ENCODE results near the gene GAS2L1.

The GAS2L1 gene

DNA sequence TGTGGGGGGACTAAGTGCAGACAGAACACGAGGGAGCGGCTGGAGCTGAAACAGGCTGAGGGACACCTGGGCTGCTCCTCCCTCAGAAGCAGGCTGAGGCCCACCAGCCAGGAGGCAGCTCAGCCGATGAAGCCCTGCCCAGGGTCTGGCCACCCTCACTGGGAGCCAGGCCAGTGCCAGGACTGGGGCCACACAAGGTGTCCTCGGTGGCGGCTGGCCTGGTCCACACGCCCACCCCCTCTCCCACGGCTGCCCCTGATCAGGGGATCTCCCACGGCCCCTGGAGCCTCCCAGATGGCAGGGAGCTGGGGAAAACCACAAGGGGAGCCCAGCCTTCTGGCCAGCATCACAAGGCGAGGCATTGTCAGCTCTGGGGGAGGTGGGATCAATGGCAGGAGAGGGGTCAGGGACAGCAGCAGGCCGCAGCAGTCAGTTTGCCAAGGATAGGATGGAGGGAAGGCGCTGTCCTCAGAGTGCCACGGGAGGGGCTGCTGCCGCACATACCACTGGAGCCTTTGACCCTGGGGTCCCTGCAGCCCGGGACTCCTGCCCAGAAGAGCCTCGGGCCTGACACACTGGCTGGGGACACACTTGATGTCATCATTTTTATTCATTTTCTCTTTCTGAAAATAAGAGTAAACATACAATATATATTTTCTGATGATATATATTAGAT lies 20.8 kb downstream of the GAS2L1 start:
- DNase-seq (ENCODE audit: low read depth in 2 of 2), result no peak

DNA sequence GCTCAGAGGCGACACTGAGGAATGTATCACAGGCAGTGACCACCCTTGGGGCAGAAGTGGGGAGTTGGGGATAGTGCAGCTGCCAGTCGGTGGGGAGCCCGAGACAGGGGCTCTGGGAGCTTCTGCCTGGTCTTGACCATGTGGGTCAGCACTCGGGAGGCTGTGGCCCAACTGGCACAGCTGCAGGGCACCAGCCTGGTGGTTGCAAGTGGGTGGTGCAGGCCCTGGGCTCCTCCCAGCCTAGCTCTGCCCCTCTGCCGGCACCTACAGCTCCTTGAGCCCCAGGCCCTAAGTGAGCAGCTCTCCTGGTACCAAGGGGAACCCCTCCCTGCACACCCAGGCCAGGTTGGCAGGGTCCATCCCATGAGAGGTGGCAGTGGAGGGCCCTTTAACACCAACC lies 21.6 kb downstream of the GAS2L1 start:
- DNase-seq (ENCODE audit: low read depth in 2 of 2), result no peak

DNA sequence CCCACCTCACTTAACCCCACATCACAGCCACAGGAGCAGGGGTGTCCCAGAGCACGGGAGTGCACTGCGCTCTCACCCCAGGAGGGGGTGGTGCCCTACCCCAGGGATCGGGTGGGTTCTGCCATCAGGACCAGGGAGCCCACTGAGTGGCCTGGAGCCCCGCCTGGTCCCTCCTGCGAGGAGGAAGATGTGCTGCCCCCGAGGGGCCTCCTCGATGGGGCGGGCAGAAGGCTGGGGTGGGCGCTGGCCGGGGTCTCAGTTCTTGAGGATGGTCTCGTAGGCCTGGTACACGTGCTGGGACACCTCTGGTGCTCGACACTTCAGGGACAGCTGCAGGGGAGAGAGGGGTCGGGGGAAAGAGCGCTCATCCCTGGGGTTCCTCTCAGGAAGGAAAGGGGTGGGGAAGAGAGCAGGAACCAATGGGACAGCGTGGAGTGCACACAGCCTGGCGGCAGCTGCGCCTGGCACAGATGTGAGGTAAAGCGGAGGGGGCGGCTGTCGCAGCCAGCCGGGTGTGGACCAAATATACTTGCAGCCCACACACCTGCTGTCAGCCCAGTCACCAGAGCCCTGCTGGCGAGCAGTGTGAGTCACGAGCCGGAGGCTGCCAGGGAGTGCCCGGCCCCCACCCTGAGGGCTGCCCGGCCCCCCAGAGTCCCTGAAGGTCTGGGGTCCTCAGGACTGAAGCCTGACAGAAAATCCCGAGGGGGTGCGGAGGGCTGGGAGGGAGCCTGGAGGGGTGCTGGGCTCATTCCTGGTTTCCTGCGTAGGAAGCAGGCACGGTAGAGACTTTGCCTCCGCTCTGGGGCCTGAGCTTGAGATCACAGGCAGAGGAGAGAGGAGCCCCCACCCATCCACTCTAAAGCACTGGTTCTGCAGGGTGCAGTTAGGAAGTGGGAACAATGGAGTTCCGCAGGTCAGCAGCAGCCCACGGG lies 22.4 kb downstream of the GAS2L1 start:
- no peak for DNase-seq (ENCODE audit: low read depth in 2 of 2)

DNA sequence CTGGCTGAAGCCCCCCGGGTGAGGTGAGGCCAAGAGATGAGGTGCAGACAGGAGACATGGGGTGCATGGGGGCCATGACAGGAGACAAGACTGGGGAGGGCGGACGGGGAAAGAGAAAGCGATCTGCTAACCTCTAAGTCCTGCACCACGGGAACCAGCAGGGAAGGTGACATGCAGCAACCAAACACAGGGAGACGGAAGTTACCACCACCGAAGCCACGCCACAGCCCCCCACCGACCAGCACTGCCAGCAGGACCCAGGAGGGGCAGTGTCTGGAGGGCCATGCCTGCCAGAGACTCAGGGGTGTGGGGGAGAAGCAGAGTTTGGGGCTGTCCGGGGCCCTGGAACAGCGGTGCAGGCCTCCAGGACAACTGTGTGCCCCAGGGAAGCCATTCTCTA lies 23.1 kb downstream of the GAS2L1 start:
- DNase-seq (ENCODE audit: low read depth in 2 of 2), result no peak

DNA sequence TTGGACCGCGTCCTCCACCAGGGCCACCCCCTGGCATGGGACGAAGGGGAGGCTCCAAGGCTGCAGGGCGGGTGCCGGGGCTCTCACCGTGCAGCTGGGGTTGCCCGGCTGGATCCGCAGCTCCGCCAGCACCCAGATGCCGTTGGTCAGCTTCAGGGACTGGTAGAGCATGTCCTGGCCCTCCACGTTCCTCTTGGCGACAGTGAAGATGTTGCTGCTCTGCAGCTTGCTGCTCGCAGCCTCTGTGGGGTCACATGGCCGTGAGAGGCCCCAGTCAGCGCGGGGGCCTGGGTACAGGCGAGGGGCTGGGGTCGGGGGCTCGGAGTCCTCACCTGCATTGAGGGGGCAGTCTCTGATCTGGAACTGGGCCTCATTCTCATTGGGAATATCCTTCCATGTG lies 23.8 kb downstream of the GAS2L1 start:
- no peak for DNase-seq (ENCODE audit: low read depth in 2 of 2)

DNA sequence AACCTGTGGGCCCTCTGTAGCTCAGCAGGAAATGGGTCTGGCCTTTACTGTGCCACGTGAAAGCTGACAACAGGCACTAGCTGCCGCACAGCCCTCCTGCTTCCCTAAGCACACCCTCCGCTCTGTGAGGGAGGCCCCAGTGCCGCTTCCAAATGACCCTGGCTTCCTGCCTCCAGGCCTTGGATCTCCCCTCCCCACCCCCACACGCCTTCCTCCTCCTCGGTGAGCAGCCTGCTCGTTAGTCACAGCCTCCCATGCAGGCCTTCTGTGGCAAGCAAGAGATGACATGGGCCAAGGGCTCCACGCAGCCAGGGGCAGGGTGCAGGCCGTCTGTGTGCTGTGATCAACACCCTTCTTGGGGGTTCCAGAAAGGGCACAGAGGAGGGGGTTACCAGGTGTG lies 24.3 kb downstream of the GAS2L1 start:
- no peak for DNase-seq (ENCODE audit: low read depth in 2 of 2)

DNA sequence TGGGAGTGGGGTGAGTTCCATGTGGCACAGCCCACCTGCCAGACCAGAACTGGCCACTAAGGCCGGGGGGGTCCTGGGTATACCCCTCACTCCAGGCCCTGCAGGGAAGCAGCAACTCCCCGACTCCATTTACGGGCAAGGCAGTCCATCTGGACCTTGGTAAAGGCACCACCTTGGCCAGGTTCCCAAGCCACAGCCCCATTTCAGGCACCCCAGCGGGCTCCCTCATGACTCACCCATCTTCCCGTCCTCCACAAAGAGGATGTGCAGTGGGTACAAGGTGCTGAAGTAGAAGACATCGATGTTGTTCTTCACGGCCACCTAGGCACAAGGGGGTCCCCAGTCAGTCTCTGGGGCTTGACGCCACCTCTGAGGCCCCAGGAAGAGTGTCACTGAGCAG lies 24.8 kb downstream of the GAS2L1 start:
- DNase-seq (ENCODE audit: low read depth in 2 of 2), result no peak

DNA sequence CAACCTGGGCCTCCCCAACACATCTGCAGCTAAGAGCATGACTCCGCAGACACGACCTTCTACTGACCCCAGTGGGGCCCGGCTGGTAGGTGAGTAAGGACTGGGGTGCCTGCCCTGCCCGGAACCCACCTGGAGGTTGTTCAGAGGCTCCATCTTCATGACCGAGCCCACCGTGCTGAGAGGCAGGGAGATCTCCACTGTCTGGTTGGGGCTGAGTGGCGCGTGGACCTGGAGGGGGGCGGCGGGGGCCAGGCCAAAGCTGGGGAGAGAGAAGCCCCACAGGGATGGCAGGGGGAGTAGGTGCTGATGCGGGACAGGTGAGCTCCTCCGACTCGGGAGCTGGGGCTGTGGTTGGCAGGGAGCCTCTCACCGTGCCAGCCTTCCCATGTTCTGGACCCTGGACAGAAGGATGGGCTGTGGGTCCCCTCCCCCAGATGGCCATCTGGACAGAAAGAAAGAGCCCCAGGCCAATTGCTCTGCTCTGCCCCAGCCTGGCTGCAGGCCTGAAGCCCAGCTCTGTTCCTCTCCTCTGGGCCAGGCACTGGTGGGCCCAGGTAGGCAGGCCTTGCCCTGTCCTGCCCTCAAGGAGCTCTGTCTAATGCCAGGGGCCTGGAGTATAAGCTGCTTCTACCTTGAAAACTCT lies 25.3 kb downstream of the GAS2L1 start:
- no peak for DNase-seq (ENCODE audit: low read depth in 2 of 2)

DNA sequence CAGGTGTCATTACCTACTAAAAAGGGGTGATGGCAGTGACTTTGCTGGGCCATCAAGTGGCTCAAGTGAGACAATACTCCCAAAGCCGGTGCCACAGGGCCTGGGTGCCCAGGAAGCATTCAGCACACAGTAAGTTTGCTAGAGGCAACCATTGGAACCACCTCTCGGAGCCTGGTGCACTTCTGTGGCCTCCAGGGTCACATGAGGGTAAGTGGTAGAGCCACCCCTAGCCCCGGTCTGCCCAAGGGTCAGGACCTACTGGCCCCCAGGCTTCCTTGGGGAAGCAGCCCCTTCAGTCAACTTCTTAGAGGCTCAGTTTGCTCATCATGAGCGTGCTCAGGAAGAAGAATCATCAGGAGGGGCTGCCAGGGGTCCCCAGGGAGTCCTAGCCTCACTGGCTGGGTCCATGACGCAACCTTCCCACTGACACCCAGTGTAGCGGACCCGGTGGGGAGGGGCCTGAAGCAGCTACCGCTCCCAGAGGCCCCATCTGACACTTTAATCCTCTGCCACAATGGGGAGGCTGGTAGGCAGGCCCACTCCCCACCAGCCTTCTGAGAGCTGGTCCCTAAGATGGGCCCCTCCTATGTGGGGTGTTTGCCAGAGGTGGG lies 26.5 kb downstream of the GAS2L1 start:
- DNase-seq (ENCODE audit: low read depth in 2 of 2), result no peak

DNA sequence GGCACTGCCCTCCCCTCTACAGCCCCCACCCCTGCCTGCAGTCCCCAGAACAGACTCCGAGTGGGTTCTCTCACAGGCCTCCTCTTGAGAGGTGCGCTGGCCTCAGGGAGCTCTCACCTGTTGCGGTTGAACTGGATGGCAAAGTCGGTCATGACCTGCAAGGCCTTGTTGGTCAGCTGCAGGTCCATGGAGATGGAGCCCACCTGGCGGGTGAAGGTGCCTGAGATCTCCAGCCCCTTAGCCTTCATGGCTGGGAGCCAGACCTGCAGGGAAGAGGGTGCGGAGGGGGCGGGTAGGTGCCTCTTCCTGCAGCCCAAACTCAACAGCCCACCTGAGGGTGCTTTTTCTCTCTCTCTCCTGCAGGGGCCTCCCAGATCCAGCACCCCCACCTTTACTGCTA lies 27.7 kb downstream of the GAS2L1 start:
- no peak for DNase-seq (ENCODE audit: low read depth in 2 of 2)

DNA sequence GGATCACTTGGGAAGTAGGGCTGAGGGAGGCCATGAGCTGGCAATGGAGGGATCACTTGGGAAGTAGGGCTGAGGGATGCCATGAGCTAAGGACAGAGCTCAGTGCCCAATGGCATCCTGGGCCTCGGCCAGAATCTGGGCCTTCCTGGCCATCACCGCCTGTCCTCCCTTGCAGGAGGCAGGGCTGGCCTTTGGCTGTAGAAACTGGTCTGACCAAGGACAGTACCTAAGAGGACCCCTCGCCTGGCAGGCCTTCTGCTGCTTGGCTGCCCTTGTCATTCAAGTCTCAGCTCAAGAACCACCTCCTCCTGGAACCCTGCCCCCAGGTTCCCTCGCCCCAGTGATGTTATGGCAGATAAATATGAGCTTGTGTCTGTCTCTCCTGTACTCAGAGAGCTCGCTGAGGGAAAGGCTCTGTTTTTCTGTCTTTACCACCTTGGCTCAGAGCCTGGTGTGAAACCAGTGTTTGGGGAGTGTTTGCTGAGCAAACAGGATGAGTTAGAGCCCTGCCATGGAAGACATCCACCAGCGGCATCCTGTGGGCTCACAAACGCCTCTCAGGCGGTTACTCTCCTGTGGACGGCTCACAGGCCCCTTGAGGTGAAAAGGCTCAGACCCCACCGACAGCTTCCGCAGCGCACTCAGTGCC lies 28.4 kb downstream of the GAS2L1 start:
- DNase-seq (ENCODE audit: low read depth in 2 of 2), result no peak

DNA sequence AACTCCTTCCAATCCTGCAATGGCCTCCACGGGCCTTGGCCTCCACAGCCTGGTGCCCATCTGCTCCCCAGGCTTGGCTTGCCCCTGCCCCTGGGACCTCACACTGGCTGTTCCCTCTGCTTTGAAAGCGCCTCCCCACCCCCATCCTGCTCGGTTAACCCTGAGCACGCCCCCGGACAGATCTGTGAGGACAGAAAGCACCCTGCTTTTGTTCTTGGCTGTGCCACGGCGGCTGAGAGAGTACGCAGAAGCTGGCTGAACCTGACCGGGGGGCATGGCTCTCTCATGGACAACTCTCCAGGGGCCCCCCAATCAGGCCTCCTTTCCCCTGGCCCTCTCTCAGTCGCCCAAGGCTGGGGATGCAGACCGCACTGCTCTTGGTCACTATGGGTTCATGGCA lies 29.2 kb downstream of the GAS2L1 start:
- no peak for DNase-seq (ENCODE audit: low read depth in 2 of 2)

DNA sequence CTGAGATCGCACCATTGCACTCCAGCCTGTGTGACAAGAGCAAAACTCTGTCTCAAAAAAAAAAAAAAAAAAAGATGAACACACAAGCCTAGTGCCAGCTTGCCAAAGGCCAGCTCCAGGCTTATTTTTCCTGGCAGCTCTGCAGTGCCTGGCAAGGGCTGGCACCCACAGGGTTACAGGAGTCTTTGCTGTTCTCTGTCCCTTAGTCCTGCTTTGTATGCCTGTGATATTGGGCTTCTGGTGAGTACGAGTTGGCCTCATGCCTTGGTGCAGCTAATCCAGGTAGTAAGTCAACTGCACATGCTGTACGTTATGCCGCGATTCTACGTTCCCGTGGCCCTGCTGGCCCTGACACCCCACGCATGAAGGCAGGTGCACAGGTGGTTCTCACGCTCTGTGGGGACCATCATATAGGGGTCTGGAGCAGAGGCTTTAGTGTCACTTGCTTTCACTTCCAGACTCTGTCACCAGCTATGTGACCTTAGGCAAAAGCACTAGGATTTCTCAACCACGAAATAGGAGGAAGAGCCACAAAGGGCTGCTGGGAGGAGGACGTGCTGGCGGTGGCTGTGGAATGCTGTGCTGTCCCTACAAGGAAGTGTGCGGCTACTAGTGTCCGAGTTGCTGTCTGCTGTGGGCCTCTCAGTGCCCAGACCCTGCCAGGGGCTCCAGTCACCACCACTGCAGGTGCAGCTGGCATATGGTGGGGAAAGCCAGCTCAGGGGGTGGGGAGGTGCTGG lies 30.5 kb downstream of the GAS2L1 start:
- DNase-seq (ENCODE audit: low read depth in 2 of 2), result no peak

DNA sequence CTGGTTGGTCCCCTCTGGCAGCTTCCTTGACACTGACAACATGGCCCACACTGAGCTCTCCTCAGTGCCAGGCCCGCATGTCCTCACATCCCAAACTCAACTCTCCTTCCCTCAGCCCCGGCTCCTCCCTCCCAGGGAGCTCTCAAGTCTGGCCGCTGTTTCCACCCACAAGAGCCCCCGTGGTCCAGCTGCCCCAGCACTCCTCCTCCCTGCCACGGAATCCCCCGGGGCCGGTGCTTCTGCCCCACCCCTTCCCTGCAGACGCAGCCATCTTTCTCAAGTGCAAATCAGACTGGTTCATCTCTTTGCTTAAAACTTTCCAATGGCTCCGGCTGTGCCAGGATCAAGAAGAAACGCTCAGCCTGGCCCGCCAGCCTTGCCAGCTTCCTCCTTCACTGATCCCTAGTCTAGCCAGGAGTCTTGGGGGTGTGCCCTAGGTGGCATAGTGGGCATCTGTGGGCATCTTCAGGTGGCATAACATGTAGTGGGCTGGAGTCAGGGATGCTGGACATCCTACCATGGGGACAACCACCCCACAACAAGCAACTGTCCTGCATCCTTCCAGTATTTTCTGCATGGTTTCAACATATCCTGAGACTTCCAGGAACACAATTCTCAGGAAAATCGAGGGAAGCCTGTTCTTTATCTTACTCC lies 31.3 kb downstream of the GAS2L1 start:
- DNase-seq (ENCODE audit: low read depth in 2 of 2), result no peak

DNA sequence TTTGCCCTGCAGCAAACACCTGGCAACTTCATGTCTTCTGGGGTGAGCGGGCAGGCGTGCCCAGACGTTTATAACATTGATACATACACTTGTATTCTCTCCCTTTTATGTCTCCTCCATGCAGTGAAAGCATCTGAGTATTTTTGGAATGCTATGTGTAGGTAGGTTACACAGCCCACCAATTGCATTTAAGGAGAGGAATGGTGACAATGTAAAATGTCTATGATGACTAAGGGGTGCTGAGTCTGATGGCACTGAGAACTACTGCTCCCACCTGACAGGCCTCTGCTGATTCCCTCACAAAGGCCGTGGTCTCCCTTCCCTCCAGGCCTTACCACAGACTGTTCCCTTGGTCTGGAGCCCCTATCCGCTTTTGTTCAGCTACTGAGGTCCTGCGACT lies 31.9 kb downstream of the GAS2L1 start:
- DNase-seq (ENCODE audit: low read depth in 2 of 2), result no peak

DNA sequence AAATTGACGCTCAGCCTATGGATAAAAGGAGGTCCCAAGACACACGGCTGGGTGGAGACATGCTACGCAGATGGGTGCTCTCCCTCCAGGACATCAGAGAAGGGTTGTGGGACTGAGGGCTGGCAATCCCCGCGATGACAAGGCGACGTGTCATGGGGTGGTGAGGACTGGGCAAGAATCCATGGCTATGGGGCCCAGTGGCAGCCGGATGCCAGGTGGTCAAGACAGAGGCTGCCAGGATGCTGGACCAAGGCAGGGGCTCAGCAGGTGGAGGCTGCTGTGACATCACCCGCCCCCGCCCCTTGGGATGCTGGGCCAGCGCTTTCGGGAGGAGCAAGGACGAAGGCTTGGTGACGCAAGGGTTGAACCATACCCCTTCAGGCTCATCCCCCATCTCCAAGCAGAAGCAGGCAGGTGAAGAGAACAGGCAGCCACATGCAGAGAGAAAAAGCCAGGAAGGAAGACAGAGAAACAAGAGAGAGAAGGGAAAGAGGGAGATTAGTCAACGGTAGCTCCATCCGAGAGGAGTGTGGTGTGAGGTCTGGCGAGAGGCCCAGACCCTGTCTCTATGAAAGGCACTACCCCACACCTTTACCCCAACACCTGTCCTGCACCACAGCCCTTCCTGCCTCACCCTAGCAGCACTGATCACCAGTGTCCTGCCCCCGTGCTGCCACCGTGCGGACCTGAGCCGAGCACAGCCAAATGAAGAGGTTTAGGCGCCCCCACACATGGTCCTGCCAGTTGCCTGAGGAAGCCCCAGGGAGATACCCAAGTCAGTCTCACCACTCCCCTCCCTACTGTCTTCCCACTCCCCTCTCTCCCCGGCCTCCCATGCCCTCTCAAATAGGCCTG lies 33.2 kb downstream of the GAS2L1 start:
- DNase-seq (ENCODE audit: low read depth in 2 of 2), result no peak

DNA sequence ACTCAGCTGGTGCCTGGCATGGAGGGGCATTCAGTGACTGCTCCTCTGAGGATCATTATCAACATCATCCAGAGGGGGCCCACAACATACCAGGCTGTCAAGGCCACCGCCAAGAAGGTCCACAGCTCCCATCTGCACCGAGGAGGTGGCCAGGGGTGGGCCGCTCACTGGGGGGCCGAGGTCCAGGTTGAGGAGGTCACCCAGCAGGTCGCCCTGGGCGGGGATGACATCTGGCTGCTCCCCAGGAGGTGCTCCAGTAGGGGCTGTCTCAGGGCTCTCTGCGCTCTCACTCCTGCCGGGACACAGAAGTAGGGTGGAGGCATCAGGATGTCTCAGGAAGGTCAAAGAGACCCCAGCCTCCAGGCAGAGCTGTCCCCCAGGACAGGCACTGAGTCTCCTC lies 34.1 kb downstream of the GAS2L1 start:
- DNase-seq (ENCODE audit: low read depth in 2 of 2), result no peak

DNA sequence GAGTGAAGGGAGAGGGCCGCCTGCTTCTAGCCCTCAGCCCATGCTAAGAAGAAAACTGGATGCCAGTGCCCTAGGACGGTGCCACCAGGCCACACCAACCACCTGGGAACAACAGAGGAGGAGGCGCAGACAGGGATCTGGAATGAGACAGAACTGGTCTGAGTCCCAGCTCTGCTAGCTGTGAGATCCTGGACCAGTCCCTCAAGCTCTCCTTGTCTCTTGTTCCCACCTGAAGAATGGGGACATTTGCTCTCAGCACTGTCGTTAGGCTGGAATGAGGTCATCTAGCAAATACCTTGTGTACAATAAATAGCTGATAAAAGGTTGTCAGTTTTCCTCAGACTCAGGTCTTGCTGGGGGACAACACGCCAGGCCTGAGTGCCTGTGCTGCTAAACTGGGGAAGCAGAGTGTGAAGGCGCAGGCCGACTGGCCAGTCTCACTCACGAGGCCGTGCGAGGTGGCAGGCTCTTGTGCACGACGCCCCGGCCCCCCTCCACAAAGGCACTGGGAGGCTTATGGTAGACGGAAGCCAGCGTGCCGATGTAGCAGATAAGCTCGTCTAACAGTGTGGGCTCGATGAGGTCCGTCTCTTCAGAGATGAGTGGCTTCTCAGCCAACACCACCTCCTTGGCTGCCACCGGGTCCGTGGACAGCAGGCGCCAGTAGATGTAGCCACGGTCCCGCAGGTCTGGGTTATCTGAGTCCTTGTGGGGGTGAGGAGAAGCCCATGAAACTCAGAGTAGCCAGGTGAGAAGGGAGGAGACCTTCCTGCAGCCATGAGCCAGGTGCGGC lies 34.8 kb downstream of the GAS2L1 start:
- no peak for DNase-seq (ENCODE audit: low read depth in 2 of 2)

DNA sequence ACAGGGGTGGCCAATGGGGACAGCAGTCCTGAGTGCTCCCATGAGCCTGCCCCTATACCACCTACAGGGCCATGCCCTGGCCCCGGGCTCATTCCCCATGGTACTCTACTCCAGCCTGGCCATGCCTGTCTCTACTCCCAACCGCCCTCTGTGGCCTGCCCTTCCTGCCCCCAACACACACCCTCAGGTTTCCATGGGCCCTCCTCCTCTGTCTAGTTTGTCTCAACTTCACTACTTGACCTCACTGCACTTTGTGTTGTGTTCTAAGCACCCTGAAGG lies 35.3 kb downstream of the GAS2L1 start:
- no peak for DNase-seq (ENCODE audit: low read depth in 2 of 2)
